Suprapubic skin (tissue), 3 donors: ENCODE measurements around the gene ROBO1.

Source experiments
- CTCF ChIP-seq, 2 donors: fragments of 200-600 bp in 1 of 2; fragments of 450-650 bp in 1 of 2; sonication (generic) in 1 of 2; IDR thresholded peaks; one replicate each; pipeline ENCODE4 v1.5.1; 2016 to 2019; ENCODE audit warnings: antibody characterized with exemption in 2 of 2, mild to moderate bottlenecking in 1 of 2, moderate library complexity in 1 of 2
- POLR2AphosphoS5 ChIP-seq, 3 donors: sonication (generic); formaldehyde crosslinking; IDR thresholded peaks; one replicate each; pipeline ENCODE4 v1.6.1; 2017; ENCODE audit warnings: antibody characterized with exemption in 3 of 3

GRCh38 chr3:79690072-79690471 is 77.7 kb downstream of the ROBO1 start:
- TF ChIP-seq CTCF (IDR thresholded peaks at IDR 0.05) (no peak), POLR2AphosphoS5 (IDR thresholded peaks at IDR 0.05) (no peak)
